ENCODE results near the gene CDK4.

CDK4 gene

DNA sequence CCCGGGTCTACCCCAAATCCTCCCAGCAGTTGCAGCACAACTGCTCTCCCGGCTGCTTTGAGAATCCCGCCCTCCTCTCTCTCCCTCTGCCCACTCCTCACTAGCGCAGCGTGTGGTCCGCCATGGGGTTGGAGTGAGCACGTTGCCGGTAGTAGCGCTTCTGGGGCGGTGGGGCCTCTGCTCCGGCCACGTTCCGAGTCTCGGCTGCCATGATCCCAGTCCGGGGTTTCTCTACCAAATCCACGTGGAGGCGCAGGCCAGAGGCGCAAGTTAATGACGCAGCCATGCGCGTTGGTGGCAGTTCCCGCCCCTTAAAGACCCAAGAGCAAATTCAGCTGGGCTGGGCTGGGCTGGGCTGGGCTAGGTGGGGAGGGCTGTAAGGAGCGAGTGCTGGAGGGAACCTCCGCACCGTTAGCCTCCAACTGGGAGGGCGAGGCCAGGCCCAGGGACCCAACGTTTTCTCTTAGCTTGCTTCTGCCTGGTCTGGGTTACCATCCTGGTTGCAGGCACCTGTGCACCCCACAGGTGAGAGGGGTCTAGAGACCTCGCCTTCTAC lies 19.8 kb upstream of the CDK4 start, which contains the start of gene METTL1:
Gene METTL1, minus strand, starts transcription at position 233 of the 556 bp plus-strand sequence. Its CDS starts 22 bp downstream, at position 211.
- peak; percentile 97 for DNase-seq (ENCODE audit: low spot score)

DNA sequence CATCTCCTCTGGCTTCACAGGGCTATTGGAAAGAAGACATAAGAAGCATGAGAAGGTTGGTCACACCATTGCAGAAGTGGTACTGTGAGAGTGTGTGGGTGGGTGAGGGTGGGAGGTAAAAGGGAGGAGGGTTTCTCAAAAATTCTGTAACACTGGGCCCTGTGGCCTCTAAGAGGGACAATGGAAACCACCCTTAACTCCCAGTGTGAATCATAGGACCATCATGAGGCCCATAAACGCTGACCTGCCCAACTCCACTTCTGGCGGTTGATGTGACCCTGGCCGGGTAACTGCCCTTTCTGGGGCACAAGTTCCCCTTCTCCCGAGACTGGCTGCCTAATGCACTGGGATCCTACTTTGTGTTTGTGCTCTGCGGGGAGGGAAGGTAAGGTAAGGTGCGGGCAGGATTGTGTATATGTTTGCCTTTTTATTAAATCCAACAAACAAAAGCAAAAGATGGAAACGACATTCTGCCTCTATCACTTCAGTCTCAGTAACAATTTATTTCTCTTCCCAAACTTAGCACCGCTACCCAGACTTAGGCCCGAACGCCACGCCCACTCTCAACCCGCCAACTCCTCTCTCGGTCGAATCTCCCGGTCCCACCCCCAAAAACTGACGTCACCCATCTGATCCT lies 19.2 kb upstream of the CDK4 start:
- peak; percentile 93 for DNase-seq (ENCODE audit: low spot score)

DNA sequence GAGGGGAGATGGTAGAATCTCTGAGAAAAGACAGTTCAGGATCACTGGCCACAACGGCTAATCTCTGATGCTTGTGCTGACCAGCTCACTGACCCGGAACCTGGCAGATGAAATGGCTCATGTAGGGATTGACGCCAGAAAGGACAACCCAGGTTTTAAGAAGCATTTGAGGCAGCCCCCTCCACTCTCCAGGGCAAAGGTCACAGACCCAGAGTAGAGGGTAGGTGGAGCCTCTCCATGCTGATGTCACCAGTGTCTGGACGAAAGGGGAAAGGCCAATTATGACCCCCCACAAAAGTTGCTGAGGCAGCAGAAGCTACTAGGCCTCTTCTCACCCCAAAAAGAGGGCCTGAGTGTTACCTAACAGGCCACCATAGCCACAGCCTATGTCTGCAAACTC lies 18.6 kb upstream of the CDK4 start:
- no peak for DNase-seq (ENCODE audit: low spot score)

DNA sequence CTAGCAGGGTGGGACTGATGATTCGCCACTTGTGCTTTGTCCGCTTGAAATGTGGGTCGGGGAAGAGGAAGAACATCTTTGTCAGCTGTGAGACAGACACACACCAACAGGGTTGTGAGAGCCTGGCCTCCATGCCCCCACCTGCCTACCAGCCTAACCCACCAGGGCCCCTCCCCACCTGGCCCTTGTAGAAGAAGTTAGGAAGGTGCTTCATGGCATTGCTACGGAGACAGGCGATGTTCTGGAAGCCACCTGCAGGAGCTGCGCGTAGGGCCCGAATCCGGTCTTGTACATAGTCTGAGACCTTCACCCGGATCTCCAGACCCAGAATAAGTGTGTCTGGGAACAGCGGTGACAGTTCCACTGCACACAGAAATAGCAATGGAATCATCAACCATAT lies 17.5 kb upstream of the CDK4 start:
- no peak for DNase-seq (ENCODE audit: low spot score)

DNA sequence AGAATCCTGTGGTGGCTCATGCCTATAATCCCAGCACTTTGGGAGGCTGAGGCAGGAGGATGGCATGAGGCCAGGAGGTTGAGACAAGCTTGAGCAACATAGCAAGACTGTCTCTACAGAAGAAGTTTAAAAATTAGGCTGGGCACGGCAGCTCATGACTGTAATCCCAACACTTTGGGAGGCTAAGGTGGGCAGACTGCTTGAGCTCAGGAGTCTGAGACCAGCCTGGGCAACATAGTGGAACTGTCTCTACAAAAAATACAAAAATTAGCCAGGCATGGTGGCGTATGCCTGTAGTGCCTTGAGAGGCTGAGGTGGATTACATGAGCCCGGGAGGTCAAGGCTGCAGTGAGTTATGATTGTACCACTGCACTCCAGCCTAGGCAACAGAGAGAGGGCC lies 15.8 kb upstream of the CDK4 start:
- DNase-seq (ENCODE audit: low spot score) = no peak

DNA sequence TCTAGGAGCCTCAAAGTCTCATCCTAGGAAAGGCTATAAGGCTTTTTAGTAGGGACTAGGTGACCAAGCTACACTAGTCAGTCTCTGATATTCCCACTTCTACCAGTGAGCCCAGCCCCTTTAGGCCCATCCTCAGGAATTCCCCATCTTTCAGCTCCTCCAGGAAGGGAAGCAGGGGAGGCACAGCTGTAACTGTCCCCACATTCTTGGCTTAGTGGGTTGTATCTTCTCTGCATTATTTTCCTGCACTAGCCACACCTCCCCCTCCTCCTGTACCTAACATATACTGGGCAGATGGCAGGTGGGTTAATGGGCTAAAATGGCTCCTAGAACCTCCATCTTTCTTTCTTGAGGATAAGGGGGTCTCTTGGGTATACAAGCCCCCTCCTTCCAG lies 15.2 kb upstream of the CDK4 start:
- no peak for DNase-seq (ENCODE audit: low spot score)

DNA sequence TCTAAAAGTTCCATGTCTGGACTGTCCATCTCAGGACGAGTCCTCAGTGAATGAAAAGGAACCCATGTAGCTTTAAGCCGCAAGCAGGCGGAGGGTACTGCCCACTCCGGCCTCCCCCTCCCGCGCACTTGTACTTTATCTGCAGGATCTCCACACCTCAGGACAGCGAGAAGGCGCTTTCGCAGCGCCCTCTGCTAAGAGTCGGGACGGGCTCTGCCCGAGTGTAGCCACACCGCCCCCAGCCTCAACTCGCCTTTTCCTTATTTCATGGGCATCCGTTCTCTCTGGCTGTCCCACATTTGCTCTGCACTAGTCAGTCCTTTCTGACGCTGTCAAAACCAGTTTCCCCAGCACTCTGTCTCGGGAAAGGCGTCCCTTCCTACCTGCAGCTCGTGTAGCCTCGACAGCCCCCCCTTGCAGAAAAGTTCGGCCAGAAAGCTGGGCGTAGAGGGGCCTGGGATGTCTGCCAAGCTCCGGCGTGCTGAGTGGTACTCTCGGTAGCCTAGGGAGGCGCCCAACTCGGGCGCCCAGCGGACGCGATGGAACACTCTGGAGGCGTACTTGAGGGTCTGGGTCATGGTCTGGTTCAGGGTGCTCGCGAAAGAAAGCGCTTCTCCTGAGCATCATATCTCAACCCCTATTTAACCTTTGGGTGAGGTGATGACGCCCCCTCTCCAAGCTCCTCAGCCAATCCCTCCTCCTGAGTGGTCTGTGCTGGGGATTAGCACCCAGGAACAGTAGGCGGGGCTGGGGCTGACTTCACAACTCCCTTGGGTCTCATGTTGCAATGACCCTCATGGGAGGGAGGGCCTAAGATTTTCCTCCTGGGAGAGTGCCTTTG lies 14.6 kb upstream of the CDK4 start, which contains the start of gene CYP27B1:
Gene CYP27B1, minus strand, starts transcription at position 615 of the 841 bp plus-strand sequence. Its CDS starts 37 bp downstream, at position 578.
- peak; percentile 46 for DNase-seq (ENCODE audit: low spot score)

DNA sequence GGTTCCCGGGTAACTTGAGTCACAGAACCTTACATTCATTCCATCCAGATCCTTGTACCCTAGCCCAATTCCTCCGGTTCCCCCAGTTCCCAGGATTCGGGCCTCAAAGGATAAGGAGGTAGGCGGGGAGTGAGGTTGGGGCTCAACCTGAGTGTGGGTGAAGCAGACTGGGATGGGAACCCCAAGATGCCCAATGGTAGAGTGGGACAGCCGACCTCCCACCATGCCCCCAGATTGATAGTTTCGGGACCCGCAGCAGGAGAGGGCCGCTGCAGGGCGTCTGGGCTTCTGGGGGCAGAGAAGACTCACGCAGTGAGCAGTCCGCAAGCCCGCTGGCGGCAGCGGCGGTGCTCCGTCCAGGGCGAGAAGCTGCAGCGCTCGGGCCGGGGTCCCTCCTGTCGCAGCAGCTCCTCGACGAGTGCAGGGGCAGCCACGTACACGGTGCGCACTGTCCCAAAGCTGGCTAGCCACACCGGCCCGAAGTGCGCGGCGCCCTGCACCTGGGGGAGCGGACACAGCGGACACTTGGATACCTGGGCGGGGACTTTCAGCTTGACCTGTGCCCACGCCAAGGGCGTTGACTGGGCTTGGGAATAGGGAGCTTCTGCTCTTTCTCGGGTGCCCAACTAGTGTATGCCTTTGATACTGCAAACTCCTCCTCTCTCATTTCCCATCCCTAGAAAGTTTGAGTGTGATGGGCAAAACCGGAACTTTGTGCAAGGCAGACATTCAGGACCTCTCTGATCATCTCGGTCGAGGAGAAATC lies 13.8 kb upstream of the CDK4 start:
- DNase-seq (ENCODE audit: low spot score) = no peak

DNA sequence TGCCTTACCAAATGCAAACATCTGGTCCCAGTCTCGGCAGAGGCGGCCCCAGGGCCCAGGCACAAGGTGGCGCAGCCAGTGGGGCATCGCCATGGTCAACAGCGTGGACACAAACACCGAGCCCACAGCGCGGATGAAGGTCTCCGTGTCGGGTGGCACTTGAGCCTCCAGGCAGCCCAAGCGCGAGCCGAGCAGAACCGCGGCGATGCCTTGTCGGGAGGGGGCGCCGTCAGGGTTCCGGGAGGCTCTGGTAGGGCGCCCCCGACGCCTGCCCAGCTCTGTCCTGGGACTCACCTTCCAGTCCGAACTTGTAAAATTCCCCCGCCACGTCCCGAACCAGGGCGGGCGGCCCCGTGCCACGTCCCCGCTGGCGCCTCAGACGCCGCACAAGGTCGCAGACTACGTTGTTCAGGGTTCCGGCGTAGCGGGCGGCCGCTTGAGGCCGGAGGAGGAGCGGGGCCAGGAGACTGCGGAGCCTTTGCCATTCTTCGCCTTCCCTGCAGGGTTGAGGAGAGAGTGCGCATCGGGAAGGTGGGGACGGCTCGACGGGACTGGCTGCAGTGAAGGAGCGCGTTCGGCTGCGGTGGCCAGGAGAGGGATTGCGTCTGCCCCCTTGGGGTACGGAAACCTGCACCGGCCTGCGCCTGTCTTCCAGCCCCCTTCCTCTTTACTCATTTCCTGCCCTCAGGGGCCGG lies 13.0 kb upstream of the CDK4 start:
- DNase-seq (ENCODE audit: low spot score) = no peak

DNA sequence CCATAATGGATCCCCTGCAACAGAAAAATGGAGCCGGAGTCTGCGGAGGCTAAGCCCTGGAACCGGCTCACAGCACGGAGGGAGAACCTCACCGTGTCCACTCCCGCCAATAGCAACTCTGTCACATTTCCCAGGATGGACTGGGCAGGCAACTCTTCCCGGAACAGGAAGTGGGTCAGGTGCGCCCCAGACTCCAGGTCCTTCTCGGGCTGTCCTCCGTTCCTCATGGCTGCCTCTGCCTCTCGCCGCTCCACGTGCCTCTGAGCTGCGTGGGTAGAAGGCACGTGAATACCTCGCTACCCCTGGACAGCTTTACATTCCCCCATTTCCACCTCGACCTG lies 12.5 kb upstream of the CDK4 start:
- DNase-seq (ENCODE audit: low spot score) = no peak

DNA sequence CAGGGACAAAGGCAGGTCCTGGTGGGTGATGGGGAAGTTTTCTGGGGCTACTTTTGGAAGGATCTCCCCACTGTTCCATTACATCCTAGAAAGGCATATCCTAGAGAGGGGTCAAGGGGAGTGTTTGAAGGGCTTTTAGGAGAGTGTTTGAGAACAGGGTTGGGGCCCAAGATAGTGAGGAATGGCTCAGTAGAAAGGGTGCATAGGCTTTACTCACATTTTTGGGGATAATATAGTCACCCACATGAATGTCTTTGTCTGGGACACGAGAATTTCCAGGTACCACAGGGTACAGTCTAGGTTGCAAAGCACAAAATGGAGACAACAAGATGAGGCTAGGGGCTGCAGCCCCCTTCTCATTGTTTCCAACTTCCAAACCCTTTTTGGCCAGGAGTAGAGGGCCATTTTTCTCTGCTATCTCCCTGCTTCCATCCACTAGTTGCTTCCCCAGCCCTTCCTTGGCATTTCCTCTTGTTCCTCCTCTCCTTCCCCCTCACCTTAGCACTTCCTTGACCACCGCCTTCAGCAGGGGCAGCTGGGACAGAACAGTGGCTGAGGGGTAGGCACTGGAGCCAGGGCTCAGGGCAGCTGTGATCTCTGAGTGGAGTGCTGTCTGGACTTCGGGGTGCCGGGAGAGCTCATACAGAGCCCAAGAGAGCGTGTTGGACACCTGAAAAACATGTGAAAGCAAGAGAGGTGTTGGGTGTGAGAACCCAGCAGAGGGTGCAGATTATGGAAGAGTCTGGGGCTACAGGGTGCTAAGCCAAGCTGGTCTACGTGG lies 12.0 kb upstream of the CDK4 start:
- no peak for DNase-seq (ENCODE audit: low spot score)

DNA sequence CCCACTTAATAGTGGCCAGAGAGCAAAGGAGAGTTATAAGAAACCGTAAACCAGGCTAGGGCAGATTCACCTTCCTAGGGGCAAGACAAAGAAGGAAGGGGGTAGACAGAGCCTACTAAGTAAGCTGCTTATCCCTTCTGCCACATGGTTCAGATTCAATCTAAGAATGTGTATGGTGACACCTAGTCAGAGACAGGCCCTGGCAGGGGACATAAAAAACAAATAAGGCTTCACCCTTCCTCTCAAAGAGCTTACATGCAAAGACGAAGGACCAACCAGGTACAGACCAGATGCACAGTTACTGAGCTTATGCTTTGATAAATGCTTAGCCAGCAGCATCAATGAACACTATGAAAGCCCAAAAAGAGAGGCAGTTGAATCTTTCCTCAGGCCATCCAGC lies 10.4 kb upstream of the CDK4 start:
- DNase-seq (ENCODE audit: low spot score) = no peak

DNA sequence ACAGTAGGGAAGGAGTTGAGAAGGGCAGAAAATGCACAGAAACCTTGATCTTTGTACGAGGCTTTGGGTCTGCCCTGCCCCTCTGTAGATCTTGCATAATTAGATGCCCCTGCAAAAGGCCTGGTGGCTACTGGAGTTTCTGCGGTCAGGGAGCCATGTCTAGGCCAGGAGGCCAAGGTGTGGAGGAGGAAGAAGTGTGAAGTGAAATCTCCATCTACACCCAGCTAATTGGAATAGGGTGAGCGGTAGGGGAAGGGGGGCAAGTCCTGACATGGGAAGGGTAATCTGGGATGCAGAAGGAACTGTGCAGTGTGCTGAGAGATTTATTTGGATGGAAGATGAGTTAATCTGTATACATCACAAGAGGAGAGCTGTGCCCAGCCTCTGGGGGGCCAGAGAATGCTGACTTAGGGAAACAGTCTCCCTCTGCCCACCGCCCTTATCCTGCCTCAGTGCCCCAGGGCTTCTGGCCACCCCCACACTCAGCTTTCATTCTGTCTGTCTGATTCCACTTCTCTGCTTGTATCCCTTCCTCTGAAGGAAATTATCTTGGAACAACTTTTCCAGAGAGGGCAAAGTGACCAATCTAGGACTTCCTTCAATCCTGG lies 9.4 kb upstream of the CDK4 start:
- DNase-seq (ENCODE audit: low spot score) = no peak

DNA sequence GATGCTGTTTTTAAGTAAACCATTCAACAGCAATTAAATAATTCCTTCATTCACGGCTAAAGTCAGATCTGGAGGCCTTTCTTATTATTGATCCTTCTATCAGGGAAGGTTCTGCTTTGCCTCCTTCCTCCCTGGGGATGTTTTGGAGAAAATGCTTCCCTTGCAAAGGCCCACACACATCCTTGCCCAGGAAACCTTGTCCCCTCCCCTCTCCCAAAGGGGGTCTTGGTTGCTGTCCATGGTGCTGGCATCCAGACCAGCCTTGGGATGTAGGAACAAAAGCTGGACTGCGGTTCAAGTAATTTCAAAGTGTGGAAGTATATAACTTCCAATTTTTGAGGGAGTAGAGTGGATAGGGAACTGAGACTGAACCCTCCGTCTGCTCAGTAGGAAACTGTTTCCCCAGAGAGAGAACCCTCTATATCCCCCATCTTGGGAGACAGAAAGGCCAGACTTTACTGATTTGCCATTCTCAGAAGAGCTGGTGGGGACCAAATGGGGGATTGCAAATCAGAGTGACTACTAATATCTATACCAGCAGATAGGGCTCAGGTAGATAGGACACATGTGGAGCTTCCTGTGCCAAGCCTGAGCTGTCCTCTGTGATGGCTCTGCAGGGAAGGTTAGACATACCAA lies 8.4 kb upstream of the CDK4 start:
- DNase-seq (ENCODE audit: low spot score) = no peak

DNA sequence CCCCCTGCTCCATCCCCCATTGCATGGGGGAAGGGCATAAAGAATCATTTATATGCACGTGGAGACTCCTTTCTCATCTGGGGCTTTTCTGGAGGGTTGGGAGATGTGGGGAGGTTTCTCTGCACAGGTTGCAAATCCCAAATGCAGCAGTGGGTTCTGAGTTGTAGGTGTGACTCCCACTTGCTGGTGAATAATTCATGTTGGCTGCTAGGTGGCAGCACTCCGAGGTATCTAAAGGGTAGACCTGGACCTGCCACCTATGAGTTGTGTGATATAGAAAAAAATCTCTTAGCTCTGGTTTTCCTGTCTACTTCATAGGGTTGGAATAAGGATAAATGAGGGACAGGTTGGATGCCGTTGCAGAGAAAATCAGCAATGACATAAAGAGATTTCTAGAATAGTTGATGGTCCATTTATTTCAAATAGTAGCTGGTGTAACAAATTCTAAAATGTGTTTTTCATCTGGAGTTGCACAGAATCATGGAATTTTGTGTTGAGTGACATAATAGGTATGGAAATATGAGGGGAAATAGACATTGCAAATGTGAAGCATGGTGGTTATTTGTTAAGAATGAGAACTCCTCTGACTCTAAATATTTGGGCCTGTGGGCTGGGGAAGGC lies 7.4 kb upstream of the CDK4 start:
- DNase-seq (ENCODE audit: low spot score) = no peak

DNA sequence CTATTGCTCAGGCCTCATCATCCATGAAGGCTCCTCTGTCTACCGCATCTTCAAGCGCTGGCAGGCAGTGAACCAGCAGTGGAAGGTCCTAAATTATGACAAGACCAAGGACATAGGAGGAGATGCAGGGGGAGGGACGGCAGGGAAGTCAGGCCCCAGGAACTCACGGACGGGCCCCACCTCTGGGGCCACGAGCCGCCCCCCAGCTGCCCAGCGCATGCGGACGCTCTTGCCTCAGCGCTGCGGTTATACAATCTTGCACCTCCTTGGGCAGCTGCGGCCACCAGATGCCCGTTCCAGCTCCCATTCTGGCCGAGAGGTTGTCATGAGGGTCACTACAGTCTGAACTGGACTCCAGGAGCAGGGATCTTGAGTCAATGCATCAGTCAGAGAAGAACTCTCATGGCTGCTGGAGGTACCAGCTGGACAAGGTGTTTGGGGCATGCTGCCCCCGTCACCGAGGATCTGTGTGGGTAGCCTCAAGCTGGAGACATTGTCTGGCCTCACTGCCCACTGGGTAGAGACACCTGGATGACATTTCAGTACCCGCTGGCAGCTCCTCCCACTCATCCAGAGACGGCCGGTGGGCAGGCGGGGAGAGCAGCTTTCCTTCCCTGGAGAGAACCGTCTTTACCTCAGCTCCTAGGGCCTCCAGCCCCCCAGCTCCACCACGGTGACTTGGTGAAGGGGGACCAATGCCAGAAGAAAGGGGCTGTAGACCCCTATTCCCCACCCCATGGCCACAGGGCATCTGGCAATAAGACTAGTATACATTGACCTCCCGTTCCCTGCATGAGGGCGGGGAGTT lies 6.6 kb upstream of the CDK4 start:
- DNase-seq (ENCODE audit: low spot score) = no peak

DNA sequence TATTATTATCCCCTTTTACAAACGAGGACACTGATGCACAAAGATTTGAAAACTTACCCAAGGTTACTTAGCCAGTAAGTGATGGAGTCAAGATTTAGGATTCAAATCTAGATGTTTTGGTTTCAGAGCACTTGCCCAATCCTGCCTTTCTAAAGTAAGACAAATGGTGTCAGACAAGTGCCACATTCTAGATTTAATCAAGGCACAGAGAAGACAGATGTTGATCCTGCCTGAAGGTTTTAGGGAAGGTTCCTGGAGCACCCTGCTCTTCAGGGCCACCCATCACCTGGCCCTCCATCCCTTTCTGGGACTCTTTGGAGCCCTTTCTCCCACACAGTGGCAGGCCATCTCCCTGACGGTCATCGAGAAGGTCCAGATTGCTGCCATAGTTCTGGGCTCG lies 5.7 kb upstream of the CDK4 start:
- no peak for DNase-seq (ENCODE audit: low spot score)

DNA sequence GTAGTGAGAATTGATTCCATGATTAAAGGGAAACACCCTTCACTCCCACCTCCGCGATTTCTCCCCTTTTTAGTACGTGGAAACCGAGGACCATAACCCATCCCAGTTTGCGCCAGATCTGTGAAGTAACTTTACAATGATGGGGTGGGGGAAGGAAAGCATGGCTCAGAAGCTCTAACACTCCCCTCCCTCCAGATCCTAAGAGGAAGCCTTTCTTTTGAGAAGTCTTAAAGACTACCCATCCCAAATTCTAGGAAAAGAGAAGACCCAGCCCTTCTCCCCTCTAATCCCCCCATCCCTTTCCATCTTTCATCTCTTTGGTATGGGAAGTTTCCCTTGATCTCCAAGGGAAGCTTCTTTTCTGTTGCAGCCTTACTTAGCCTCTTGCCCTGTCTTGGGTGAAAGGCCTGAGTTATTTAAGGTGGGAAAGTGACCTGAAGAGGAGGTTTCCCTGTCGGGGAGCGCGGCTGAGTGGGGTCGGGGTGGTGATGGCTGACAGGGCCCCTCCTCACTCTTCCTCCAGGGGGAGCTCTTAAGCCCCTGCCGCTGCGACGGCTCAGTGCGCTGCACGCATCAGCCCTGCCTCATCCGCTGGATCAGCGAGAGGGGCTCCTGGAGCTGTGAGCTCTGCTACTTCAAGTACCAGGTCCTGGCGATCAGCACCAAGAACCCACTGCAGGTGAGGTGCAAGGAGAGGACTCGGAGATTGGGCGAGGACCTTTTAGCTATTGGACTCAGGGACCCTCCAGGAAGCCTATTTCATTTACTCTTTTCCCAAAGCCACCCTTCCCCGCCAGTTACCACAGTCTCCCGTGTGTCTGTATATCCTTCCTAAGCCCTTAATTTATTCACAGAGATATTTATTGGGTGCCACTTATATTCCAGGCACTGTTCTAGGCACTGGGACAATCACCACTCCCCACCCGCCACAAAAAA lies 4.6 kb upstream of the CDK4 start:
- no peak for DNase-seq (ENCODE audit: low spot score)

All from RKO (cell line).